Measurements from ENCODE around the gene CD58.

GRCh38 chr1:116474921-116475849 lies 95.6 kb downstream of the CD58 start:
- TF ChIP-seq CTCF (IDR thresholded peaks at IDR 0.05; ENCODE audit: low read depth, low read length) (no peak), POLR2A (IDR thresholded peaks at IDR 0.05; ENCODE audit: extremely low read depth, insufficient read length) (no peak), MYC (IDR thresholded peaks at IDR 0.05; ENCODE audit: low read depth, low read length) (no peak), MAX (IDR thresholded peaks at IDR 0.05; ENCODE audit: low read depth, low read length) (no peak)
